Measurements from ENCODE around the gene BANF2. TPM values are rescaled to one million over a fixed set of nuclear protein-coding genes. Genes with fewer than 3 reads are reported as not detected.
"Not testable (repeated sequence)": the region's sequence is repeated elsewhere in the genome, so short reads cannot be mapped to it uniquely, and the experiment has no call there.

BANF2 gene
- total RNA-seq, 3 donors from 2014 or later: not detected

- no peak overlapping the region for H3K4me3 Mint-ChIP-seq
- no peak for ATAC-seq
- DNase-seq: no peak
- H3K4me1 Mint-ChIP-seq (ENCODE audit: low read depth): no peaks in the 10 kb centered on the region
- peaks cover 8% of the 10 kb centered on the region for H3K9me3 Mint-ChIP-seq
- no peaks in the 10 kb centered on the region for H3K36me3 Mint-ChIP-seq (ENCODE audit: insufficient read depth)
- peaks cover 3% of the 10 kb centered on the region for H3K27me3 Mint-ChIP-seq (ENCODE audit: low read depth)
These were observed 58.2 kb downstream of the BANF2 start for GRCh38 chr20:17758010-17758409.

GRCh38 chr20:17758512-17758911 is 58.7 kb downstream of the BANF2 start:
- Mint-ChIP-seq H3K36me3 (ENCODE audit: insufficient read depth) (no peaks in the 10 kb centered on the region), H3K4me3 (no peak overlapping the region), H3K27me3 (ENCODE audit: low read depth) (peaks cover 3% of the 10 kb centered on the region), H3K4me1 (ENCODE audit: low read depth) (no peaks in the 10 kb centered on the region), H3K9me3 (peaks cover 8% of the 10 kb centered on the region)
- DNase-seq (no peak), ATAC-seq (no peak)

DNA sequence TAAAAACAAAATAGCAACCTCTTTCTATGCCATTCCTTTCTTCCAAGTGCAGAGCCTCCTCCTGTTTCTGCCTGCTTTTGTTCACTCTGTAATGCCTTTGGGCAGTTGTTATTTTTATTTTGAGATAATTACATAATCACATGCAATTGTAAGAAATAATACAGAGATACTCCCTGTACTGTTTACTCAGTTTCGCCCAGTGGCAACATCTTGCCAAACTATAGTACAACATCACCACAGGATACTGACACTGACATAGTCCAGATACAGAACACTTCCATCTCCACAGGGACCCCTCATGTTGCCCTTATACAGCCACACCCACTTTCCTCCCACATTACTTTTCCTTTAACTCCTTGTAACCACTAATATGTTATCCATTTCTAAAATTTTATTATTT is 59.7 kb downstream of the BANF2 start:
- no peak overlapping the region for H3K4me3 Mint-ChIP-seq
- no peaks in the 10 kb centered on the region for H3K36me3 Mint-ChIP-seq (ENCODE audit: insufficient read depth)
- no peak for ATAC-seq
- DNase-seq: no peak
- peaks cover 8% of the 10 kb centered on the region for H3K9me3 Mint-ChIP-seq
- no peaks in the 10 kb centered on the region for H3K4me1 Mint-ChIP-seq (ENCODE audit: low read depth)
- peaks cover 5% of the 10 kb centered on the region for H3K27me3 Mint-ChIP-seq (ENCODE audit: low read depth)

DNA sequence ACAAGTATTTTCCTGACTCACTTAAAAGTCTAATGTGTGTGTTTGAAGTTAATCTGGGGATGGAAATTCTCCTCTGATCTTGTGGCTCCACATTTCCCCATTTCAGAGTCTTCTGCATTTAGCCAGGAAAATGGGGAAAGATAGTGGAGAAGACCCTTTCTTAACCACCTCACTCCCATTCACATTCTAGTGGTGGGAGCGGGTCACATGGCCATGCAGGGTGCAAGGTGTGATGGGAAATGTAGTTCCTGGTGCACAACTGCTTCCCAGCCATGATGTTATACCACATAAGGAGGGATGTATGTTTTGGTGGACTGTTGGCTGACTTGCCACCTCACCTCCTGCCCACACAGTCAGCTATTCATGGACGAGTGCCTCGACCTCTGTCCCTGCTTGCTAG is 61.8 kb downstream of the BANF2 start:
- H3K9me3 Mint-ChIP-seq: peaks cover 8% of the 10 kb centered on the region
- DNase-seq (no peak), ATAC-seq (no peak)
- no peak overlapping the region for H3K4me3 Mint-ChIP-seq
- no peaks in the 10 kb centered on the region for H3K36me3 Mint-ChIP-seq (ENCODE audit: insufficient read depth)
- no peaks in the 10 kb centered on the region for H3K4me1 Mint-ChIP-seq (ENCODE audit: low read depth)
- peaks cover 7% of the 10 kb centered on the region for H3K27me3 Mint-ChIP-seq (ENCODE audit: low read depth)

DNA sequence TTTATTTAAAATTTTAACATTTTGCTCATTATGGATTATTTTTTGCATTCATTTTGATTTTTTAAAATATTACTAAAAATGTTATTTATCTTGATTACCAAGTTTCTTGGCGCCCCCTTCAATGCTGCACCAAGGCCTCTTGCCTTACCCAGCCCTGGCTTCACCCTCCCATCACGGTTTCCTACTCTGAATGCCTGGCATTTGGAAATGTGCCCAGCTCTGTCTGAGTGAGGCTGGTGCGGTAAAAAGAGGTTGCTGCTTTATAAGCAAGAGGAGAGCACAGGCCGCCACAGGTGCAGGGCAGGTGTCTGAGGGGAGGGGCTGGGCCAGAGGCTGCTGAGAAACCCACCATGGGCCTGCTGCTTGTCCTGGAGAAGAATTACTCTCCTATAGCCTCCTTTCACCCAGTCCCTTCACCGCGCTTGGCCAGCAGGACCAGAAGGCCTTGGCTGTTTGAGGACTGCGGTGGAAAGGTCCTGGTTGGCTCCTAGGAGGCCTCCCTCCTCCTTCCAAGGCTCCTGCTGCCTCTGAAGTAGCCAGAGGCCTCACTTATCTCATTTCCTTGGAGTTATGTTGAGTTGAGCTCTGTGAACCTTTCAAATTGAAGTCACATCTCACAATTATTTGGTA is 62.6 kb downstream of the BANF2 start:
- Mint-ChIP-seq H3K36me3 (ENCODE audit: insufficient read depth) (no peaks in the 10 kb centered on the region), H3K4me3 (no peak overlapping the region), H3K9me3 (peaks cover 8% of the 10 kb centered on the region), H3K4me1 (ENCODE audit: low read depth) (no peaks in the 10 kb centered on the region), H3K27me3 (ENCODE audit: low read depth) (peaks cover 9% of the 10 kb centered on the region)
- DNase-seq (no peak), ATAC-seq (no peak)

DNA sequence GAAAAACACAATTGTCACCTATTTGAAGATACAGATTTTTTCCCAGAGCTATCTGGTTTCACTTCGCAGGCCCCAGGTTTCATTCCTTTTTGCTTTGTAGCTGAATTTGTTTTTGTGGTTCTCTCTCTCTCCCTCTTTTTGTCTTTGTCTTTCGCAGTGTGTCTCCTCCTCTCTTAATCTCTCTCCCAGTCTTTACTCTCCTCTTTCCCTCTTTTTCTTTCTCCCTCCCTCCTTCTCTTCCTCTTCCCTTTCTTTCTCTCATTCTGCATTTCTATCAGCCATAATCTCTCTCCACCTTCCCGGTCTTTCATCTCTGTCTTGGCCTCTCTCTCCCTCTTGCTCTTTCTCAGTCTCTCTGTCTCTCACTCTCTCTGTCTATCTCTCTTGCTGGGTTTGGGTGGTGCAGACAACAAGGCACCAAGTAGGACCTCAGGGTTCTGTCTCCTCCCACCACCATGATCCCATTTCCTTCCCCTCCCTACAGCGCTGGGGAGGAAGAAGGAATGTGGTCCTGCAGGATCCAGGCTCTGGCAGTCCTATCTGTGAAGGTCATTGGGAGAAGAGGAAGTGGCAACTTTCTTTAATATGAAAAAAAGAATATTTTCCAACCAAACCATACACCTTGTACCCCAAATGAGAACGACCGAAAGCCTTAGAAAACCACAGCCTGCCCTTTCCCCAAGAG is 63.2 kb downstream of the BANF2 start:
- ATAC-seq (no peak), DNase-seq (no peak)
- Mint-ChIP-seq H3K4me1 (ENCODE audit: low read depth) (no peaks in the 10 kb centered on the region), H3K4me3 (no peak overlapping the region), H3K9me3 (peaks cover 5% of the 10 kb centered on the region), H3K36me3 (ENCODE audit: insufficient read depth) (no peaks in the 10 kb centered on the region), H3K27me3 (ENCODE audit: low read depth) (peaks cover 11% of the 10 kb centered on the region)

- Mint-ChIP-seq H3K4me1 (ENCODE audit: low read depth) (no peaks in the 10 kb centered on the region), H3K27me3 (ENCODE audit: low read depth) (peaks cover 11% of the 10 kb centered on the region), H3K36me3 (ENCODE audit: insufficient read depth) (no peaks in the 10 kb centered on the region), H3K4me3 (no peak overlapping the region), H3K9me3 (no peaks in the 10 kb centered on the region)
- no peak for DNase-seq
- ATAC-seq: no peak
These were observed 65.3 kb downstream of the BANF2 start for GRCh38 chr20:17765017-17765416.

DNA sequence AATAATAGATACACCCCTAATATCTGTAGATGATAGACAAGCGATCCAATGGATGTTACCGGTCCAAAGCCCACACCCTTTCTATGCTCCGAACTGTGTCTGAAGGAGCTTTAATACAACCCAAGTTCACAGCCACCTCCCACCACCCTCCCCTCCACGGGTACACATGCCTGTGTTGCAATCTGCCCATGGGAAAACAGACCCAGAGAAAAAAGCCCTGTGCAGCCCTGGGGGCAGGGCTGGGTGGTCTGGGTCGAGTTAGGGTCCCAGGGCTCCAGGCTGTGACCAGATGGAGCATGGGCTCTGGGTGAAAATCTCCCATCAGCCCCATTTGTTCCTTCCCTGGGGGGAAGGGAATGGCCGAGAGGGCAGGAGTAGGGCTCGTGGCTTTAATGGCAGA is 65.8 kb downstream of the BANF2 start:
- H3K4me3 Mint-ChIP-seq: no peak overlapping the region
- no peaks in the 10 kb centered on the region for H3K9me3 Mint-ChIP-seq
- no peaks in the 10 kb centered on the region for H3K4me1 Mint-ChIP-seq (ENCODE audit: low read depth)
- DNase-seq (no peak), ATAC-seq (no peak)
- peaks cover 11% of the 10 kb centered on the region for H3K27me3 Mint-ChIP-seq (ENCODE audit: low read depth)
- H3K36me3 Mint-ChIP-seq (ENCODE audit: insufficient read depth): no peaks in the 10 kb centered on the region

DNA sequence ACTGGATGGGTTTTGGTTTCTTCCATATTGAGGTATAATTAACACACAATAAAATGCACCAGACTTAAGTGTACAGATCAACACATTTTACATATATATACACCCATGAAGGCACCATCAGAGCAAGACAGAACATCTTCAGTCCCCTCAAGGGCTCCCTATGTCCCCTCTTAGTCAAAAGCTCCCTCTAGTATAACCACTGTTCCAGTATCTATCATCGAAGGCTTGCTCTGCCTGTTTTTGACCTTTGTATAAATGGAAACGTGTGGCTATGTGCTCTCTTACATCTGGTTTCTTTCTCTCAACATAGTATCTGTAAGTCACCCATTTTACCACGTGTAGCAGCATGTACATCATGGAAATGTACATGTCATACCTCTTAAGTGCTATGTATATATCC is 66.5 kb downstream of the BANF2 start:
- no peaks in the 10 kb centered on the region for H3K36me3 Mint-ChIP-seq (ENCODE audit: insufficient read depth)
- H3K4me3 Mint-ChIP-seq: no peak overlapping the region
- peaks cover 11% of the 10 kb centered on the region for H3K27me3 Mint-ChIP-seq (ENCODE audit: low read depth)
- H3K9me3 Mint-ChIP-seq: no peaks in the 10 kb centered on the region
- H3K4me1 Mint-ChIP-seq (ENCODE audit: low read depth): no peaks in the 10 kb centered on the region
- no peak for ATAC-seq
- DNase-seq: no peak

- H3K4me3 Mint-ChIP-seq: no peak overlapping the region
- no peaks in the 10 kb centered on the region for H3K36me3 Mint-ChIP-seq (ENCODE audit: insufficient read depth)
- peaks cover 11% of the 10 kb centered on the region for H3K27me3 Mint-ChIP-seq (ENCODE audit: low read depth)
- no peaks in the 10 kb centered on the region for H3K9me3 Mint-ChIP-seq
- H3K4me1 Mint-ChIP-seq (ENCODE audit: low read depth): no peaks in the 10 kb centered on the region
- DNase-seq (no peak), ATAC-seq (no peak)
These were observed 67.9 kb downstream of the BANF2 start for GRCh38 chr20:17767624-17768023.

DNA sequence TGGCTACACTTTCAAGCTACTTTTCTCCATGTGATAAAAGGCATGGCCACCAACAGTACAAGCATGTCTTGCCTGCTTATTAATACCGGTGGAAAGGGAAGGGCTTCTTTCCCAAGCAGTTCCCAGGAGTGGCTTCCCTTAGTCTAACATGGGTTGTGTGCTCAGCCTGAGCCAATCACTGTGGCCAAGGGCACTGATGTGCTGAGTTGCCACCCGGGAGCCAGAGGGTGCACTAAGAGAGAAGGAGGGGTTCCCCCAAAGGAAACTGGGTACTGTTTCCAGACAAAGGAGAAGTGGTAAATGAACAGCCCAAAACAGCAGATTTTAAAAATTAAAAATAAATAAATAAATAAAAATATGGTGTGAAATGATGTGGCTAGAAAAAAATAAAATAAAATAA is 68.5 kb downstream of the BANF2 start:
- DNase-seq (no peak), ATAC-seq (no peak)
- Mint-ChIP-seq H3K27me3 (ENCODE audit: low read depth) (peaks cover 11% of the 10 kb centered on the region), H3K4me3 (no peak overlapping the region), H3K4me1 (ENCODE audit: low read depth) (no peaks in the 10 kb centered on the region), H3K36me3 (ENCODE audit: insufficient read depth) (no peaks in the 10 kb centered on the region), H3K9me3 (no peaks in the 10 kb centered on the region)

DNA sequence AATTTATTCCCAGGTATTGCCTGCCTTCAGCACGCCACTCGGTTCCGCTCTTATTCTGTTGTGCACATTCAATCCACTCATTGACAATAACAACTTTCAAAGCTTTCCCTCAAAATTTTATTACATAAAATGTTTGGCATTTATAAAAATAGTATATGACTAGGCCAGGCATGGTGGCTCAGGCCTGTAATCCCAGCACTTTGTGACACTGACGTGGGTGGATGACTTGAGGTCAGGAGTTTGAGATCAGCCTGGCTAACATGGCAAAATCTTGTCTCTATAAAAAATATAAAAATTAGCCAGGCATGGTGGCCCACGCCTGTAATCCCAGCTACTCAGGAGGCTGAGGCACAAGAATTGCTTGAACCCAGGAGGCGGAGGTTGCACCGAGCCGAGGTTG is 70.0 kb downstream of the BANF2 start:
- not testable (repeated sequence) for DNase-seq; H3K27me3 Mint-ChIP-seq (ENCODE audit: low read depth); H3K4me1 Mint-ChIP-seq (ENCODE audit: low read depth); H3K4me3 Mint-ChIP-seq; ATAC-seq; H3K9me3 Mint-ChIP-seq; H3K36me3 Mint-ChIP-seq (ENCODE audit: insufficient read depth)

- H3K27me3 Mint-ChIP-seq (ENCODE audit: low read depth): peaks cover 12% of the 10 kb centered on the region
- ATAC-seq: no peak
- no peak overlapping the region for H3K4me3 Mint-ChIP-seq
- DNase-seq: no peak
- H3K36me3 Mint-ChIP-seq (ENCODE audit: insufficient read depth): no peaks in the 10 kb centered on the region
- no peaks in the 10 kb centered on the region for H3K4me1 Mint-ChIP-seq (ENCODE audit: low read depth)
- H3K9me3 Mint-ChIP-seq: no peaks in the 10 kb centered on the region
These were observed 71.6 kb downstream of the BANF2 start for GRCh38 chr20:17771206-17772004.

GRCh38 chr20:17772005-17772343 is 72.2 kb downstream of the BANF2 start:
- no peaks in the 10 kb centered on the region for H3K9me3 Mint-ChIP-seq
- no peaks in the 10 kb centered on the region for H3K36me3 Mint-ChIP-seq (ENCODE audit: insufficient read depth)
- H3K4me3 Mint-ChIP-seq: no peak overlapping the region
- DNase-seq (no peak), ATAC-seq (no peak)
- no peaks in the 10 kb centered on the region for H3K4me1 Mint-ChIP-seq (ENCODE audit: low read depth)
- peaks cover 9% of the 10 kb centered on the region for H3K27me3 Mint-ChIP-seq (ENCODE audit: low read depth)

GRCh38 chr20:17773619-17774018 is 73.9 kb downstream of the BANF2 start:
- H3K27me3 Mint-ChIP-seq (ENCODE audit: low read depth): peaks cover 7% of the 10 kb centered on the region
- H3K9me3 Mint-ChIP-seq: no peaks in the 10 kb centered on the region
- no peak for ATAC-seq
- H3K4me3 Mint-ChIP-seq: no peak overlapping the region
- no peaks in the 10 kb centered on the region for H3K36me3 Mint-ChIP-seq (ENCODE audit: insufficient read depth)
- DNase-seq: no peak
- no peaks in the 10 kb centered on the region for H3K4me1 Mint-ChIP-seq (ENCODE audit: low read depth)

Data from activated T-cell treated with anti-CD3 and anti-CD28 coated beads, Interleukin-2, amount 50 U/mL, for 4 hours (primary cell).